ENCODE data around the gene RASGRP3.

Gene RASGRP3

DNA sequence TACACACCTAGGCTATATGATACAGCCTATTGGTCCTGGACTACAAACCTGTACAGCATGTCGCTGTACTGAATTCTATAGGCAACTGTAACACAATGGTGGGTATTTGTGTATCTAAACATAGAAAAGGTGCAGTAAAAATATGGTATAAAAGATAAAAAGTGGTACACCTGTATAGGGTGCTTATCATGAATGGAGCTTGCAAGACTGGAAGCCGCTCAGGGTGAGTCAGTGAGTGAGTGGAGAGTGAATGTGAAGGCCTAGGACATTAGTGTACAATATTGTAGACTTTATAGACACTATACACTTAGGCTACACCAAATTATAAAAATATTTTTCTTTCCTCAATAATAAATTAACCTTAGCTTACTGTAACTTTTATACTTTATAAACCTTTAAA, 41.8 kb downstream of the RASGRP3 start:
- Histone ChIP-seq H3K9me3 (ENCODE audit: control insufficient read depth, low read length) (no peaks in the 10 kb centered on the region), H3K27me3 (ENCODE audit: control insufficient read depth, insufficient read depth, low read length, poor library complexity, severe bottlenecking) (no peaks in the 10 kb centered on the region), H3K27ac (ENCODE audit: insufficient read depth, low read depth, low read length, poor library complexity, severe bottlenecking) (no peak overlapping the region), H3K4me1 (ENCODE audit: control insufficient read depth, insufficient read depth, low read length) (no peaks in the 10 kb centered on the region), H3K4me3 (ENCODE audit: insufficient read depth, low read depth, low read length) (no peak overlapping the region), H3K36me3 (ENCODE audit: control insufficient read depth, insufficient read depth, low read length) (no peaks in the 10 kb centered on the region)
- 94 to 97% methylated on average over 2 of the region's 2 CpGs for WGBS, 2 experiments

DNA sequence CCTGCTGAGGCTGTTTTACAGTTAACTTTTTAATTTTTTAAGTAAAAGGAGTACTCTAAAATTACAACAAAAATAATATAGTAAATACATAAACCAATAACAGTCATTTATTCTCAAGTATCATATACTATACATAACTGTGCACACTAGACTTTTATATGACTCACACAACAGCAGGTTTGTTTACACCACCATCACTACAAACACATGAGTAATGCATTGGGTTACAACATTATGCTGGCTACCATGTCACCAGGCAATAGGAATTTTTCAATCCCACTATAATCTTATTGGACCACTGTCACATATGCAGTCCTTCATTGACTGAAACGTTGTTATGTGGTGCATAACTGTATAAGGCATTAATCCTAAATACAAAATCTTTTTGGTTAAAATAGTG, 42.5 kb downstream of the RASGRP3 start:
- no peaks in the 10 kb centered on the region for H3K4me1 ChIP-seq (ENCODE audit: control insufficient read depth, insufficient read depth, low read length)
- no peaks in the 10 kb centered on the region for H3K36me3 ChIP-seq (ENCODE audit: control insufficient read depth, insufficient read depth, low read length)
- no peak overlapping the region for H3K27ac ChIP-seq (ENCODE audit: insufficient read depth, low read depth, low read length, poor library complexity, severe bottlenecking)
- H3K4me3 ChIP-seq (ENCODE audit: insufficient read depth, low read depth, low read length): no peak overlapping the region
- H3K27me3 ChIP-seq (ENCODE audit: control insufficient read depth, insufficient read depth, low read length, poor library complexity, severe bottlenecking): no peaks in the 10 kb centered on the region
- H3K9me3 ChIP-seq (ENCODE audit: control insufficient read depth, low read length): no peaks in the 10 kb centered on the region
- 86% methylated on average over 1 of the region's 1 CpG; no CpG with 5 or more reads in 1 of the 2 experiments for WGBS, 2 experiments

DNA sequence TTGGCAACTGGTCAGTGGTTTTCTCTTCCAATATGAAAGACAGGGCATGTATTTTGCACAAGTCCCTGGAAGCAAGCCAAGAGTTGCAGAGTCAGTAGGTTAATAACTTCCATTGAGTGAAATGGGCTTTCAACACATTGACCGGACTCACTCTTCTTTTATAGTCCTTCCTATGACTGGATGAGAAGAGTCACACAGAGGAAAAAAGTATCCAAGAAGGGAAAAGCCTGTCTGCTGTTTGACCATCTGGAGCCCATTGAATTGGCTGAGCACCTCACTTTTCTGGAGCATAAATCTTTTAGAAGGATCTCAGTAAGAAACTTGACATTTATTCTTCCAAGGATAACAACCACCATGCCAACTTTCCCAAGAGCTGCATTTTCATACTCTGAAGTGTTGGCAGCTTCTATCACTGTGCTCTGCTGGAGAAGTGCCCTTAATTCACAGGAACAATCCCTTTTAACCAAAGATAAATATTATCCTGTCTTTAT, 45.4 kb downstream of the RASGRP3 start:
- Histone ChIP-seq H3K9me3 (ENCODE audit: control insufficient read depth, low read length) (no peaks in the 10 kb centered on the region), H3K27ac (ENCODE audit: insufficient read depth, low read depth, low read length, poor library complexity, severe bottlenecking) (no peak overlapping the region), H3K27me3 (ENCODE audit: control insufficient read depth, insufficient read depth, low read length, poor library complexity, severe bottlenecking) (no peaks in the 10 kb centered on the region), H3K36me3 (ENCODE audit: control insufficient read depth, insufficient read depth, low read length) (no peaks in the 10 kb centered on the region), H3K4me3 (ENCODE audit: insufficient read depth, low read depth, low read length) (no peak overlapping the region), H3K4me1 (ENCODE audit: control insufficient read depth, insufficient read depth, low read length) (no peaks in the 10 kb centered on the region)
- 90 to 97% methylated on average over 1 of the region's 1 CpG for WGBS, 2 experiments

DNA sequence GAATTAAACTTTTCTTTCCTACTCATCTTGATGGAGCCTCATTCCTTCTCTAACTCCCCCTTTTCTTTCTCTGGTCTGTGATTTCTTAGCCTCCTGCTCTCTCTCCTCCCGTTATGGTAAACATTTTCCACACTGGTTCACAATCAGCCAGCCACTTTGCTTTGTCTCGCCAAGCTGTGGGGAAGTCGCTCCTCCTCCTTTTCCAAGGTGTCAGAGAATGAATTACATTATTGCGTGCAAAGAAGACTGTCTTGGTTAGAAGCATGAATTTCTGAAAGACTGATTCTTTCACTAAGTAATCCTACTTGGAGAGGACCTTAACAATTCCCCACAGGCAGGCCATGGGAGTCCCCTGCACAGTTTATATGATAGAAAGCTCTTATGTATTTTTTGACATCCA, 46.1 kb downstream of the RASGRP3 start:
- 77 to 79% methylated on average over 3 to 4 of the region's 4 CpGs for WGBS, 2 experiments
- H3K27me3 ChIP-seq (ENCODE audit: control insufficient read depth, insufficient read depth, low read length, poor library complexity, severe bottlenecking): no peaks in the 10 kb centered on the region
- H3K4me1 ChIP-seq (ENCODE audit: control insufficient read depth, insufficient read depth, low read length): no peaks in the 10 kb centered on the region
- peak overlapping the region; percentile 16 for H3K27ac ChIP-seq (ENCODE audit: insufficient read depth, low read depth, low read length, poor library complexity, severe bottlenecking)
- no peaks in the 10 kb centered on the region for H3K9me3 ChIP-seq (ENCODE audit: control insufficient read depth, low read length)
- no peaks in the 10 kb centered on the region for H3K36me3 ChIP-seq (ENCODE audit: control insufficient read depth, insufficient read depth, low read length)
- H3K4me3 ChIP-seq (ENCODE audit: insufficient read depth, low read depth, low read length): no peak overlapping the region

DNA sequence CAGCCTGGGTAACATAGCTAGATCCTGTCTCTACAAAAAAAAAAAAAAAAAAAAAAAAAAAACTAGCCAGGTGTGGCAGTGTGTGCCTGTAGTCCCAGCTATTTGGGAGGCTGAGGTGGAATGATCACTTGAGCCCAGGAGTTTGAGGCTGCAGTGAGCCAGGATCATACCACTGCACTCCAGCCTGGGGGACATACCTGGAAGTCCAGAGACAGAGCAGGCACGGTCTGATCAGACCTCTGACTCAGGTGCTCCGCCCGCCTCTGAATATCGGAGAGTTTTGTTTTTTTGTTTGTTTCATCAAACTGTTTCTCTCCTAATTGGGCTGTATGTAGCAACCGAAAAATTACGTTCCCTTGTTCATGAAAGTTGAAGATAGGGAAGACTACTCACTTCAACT, 49.2 kb downstream of the RASGRP3 start:
- Histone ChIP-seq H3K4me3 (ENCODE audit: insufficient read depth, low read depth, low read length) (no peak overlapping the region), H3K27ac (ENCODE audit: insufficient read depth, low read depth, low read length, poor library complexity, severe bottlenecking) (no peak overlapping the region), H3K9me3 (ENCODE audit: control insufficient read depth, low read length) (no peaks in the 10 kb centered on the region), H3K27me3 (ENCODE audit: control insufficient read depth, insufficient read depth, low read length, poor library complexity, severe bottlenecking) (no peaks in the 10 kb centered on the region), H3K4me1 (ENCODE audit: control insufficient read depth, insufficient read depth, low read length) (no peaks in the 10 kb centered on the region), H3K36me3 (ENCODE audit: control insufficient read depth, insufficient read depth, low read length) (no peaks in the 10 kb centered on the region)
- 92 to 99% methylated on average over 6 of the region's 6 CpGs for WGBS, 2 experiments

DNA sequence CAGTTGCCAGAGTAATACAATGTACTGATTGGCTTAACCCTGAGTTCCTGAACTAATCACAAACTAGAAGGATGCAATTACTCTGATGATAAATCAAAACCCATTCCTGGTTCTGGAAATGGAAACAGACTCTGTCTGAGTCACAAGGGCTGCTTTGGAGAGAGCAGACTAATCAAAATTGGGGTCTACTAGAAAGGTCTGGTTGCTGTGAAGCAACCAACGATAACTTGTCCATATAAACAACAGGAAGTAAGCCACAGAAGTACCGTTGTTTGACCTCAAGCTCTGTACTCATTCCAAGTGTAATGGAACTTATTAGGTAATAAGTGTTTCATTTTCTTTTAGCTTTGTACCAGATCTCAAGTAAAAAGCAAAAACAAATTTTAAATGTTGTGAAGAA, 49.7 kb downstream of the RASGRP3 start:
- H3K4me3 ChIP-seq (ENCODE audit: insufficient read depth, low read depth, low read length): no peak overlapping the region
- H3K9me3 ChIP-seq (ENCODE audit: control insufficient read depth, low read length): no peaks in the 10 kb centered on the region
- H3K27ac ChIP-seq (ENCODE audit: insufficient read depth, low read depth, low read length, poor library complexity, severe bottlenecking): no peak overlapping the region
- no peaks in the 10 kb centered on the region for H3K27me3 ChIP-seq (ENCODE audit: control insufficient read depth, insufficient read depth, low read length, poor library complexity, severe bottlenecking)
- no peaks in the 10 kb centered on the region for H3K4me1 ChIP-seq (ENCODE audit: control insufficient read depth, insufficient read depth, low read length)
- no peaks in the 10 kb centered on the region for H3K36me3 ChIP-seq (ENCODE audit: control insufficient read depth, insufficient read depth, low read length)
- WGBS, 2 experiments: 94 to 100% methylated on average over 2 of the region's 2 CpGs

DNA sequence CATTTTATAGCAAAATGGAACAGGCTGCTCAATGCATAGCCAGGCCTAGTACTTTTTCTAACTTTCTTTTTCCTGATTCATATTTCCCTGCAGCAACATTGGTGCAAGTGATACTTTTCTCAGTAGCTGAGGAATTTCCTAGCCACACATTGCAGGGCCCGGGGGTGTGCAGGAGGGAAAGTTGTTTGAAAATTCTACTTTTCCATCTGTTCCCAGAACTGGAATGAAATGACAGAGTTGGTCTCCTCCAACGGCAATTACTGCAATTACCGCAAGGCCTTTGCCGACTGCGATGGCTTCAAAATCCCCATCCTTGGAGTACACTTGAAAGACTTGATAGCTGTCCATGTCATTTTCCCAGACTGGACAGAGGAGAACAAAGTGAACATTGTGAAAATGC, 50.5 kb downstream of the RASGRP3 start:
- H3K27ac ChIP-seq (ENCODE audit: insufficient read depth, low read depth, low read length, poor library complexity, severe bottlenecking): no peak overlapping the region
- H3K36me3 ChIP-seq (ENCODE audit: control insufficient read depth, insufficient read depth, low read length): no peaks in the 10 kb centered on the region
- 96 to 99% methylated on average over 5 of the region's 5 CpGs for WGBS, 2 experiments
- no peaks in the 10 kb centered on the region for H3K9me3 ChIP-seq (ENCODE audit: control insufficient read depth, low read length)
- no peaks in the 10 kb centered on the region for H3K27me3 ChIP-seq (ENCODE audit: control insufficient read depth, insufficient read depth, low read length, poor library complexity, severe bottlenecking)
- H3K4me3 ChIP-seq (ENCODE audit: insufficient read depth, low read depth, low read length): no peak overlapping the region
- no peaks in the 10 kb centered on the region for H3K4me1 ChIP-seq (ENCODE audit: control insufficient read depth, insufficient read depth, low read length)

DNA sequence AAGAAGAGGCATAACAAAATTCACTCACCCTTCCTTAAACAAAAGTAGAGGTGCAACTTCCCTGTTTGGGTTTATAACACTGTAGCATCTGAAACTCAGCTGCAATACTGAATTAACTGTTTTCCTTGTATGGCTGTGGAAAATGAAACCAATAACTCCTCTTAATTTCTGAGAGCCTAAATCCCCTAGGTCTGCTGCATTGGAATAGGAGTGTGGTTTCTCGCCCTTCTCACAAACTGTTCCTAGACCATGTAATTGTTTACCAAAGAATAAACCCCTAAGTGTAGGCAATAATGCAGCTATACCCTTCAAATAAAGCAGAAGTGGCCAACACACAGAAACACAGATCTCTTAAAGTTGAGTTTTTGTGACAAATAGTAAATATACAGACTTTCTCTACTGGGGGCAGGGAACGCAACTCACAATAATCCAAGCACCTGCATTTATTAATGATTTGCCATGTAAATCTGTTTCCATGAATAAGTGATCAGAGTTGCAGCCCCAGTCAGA, 52.0 kb downstream of the RASGRP3 start:
- Histone ChIP-seq H3K4me1 (ENCODE audit: control insufficient read depth, insufficient read depth, low read length) (no peaks in the 10 kb centered on the region), H3K9me3 (ENCODE audit: control insufficient read depth, low read length) (no peaks in the 10 kb centered on the region), H3K36me3 (ENCODE audit: control insufficient read depth, insufficient read depth, low read length) (no peaks in the 10 kb centered on the region), H3K27me3 (ENCODE audit: control insufficient read depth, insufficient read depth, low read length, poor library complexity, severe bottlenecking) (no peaks in the 10 kb centered on the region), H3K4me3 (ENCODE audit: insufficient read depth, low read depth, low read length) (no peak overlapping the region), H3K27ac (ENCODE audit: insufficient read depth, low read depth, low read length, poor library complexity, severe bottlenecking) (no peak overlapping the region)
- WGBS, 2 experiments: 90 to 100% methylated on average over 1 to 2 of the region's 2 CpGs

DNA sequence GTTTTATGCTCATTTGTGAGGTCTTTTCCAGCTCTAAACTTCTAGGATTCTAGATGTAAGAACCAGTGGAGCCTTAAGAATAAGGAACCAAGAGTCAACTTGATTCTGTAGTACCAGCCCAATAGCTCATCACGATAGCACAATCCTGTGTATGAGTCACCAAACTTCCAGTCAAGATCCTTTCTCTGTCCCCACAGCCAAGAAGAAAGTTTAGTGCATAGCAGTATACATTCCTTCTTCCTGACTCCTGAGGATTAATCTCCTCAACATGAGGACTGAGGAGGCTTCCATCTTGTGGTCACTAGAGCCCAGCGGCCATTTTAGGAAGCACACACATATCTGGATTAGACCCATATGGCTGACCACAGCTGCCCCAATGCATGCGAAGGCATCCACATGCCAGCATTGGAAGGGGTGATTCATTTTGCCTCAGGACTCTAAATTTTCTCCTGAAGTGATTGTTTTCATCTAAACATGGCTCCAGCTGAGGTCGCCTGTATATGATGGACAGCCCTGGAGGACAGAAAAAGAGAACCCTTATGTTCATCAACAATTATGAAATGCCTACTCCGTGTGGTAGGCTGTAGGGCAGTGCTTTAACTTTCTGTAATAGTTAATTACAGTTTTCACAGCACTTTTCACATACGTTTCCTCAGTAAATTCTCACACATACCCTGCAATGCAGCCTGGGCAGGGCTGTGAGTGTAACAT, 53.5 kb downstream of the RASGRP3 start:
- H3K4me1 ChIP-seq (ENCODE audit: control insufficient read depth, insufficient read depth, low read length): no peaks in the 10 kb centered on the region
- H3K27ac ChIP-seq (ENCODE audit: insufficient read depth, low read depth, low read length, poor library complexity, severe bottlenecking): no peak overlapping the region
- H3K9me3 ChIP-seq (ENCODE audit: control insufficient read depth, low read length): no peaks in the 10 kb centered on the region
- no peaks in the 10 kb centered on the region for H3K36me3 ChIP-seq (ENCODE audit: control insufficient read depth, insufficient read depth, low read length)
- H3K27me3 ChIP-seq (ENCODE audit: control insufficient read depth, insufficient read depth, low read length, poor library complexity, severe bottlenecking): no peaks in the 10 kb centered on the region
- WGBS, 2 experiments: 85% methylated on average over 5 to 6 of the region's 6 CpGs
- no peak overlapping the region for H3K4me3 ChIP-seq (ENCODE audit: insufficient read depth, low read depth, low read length)

DNA sequence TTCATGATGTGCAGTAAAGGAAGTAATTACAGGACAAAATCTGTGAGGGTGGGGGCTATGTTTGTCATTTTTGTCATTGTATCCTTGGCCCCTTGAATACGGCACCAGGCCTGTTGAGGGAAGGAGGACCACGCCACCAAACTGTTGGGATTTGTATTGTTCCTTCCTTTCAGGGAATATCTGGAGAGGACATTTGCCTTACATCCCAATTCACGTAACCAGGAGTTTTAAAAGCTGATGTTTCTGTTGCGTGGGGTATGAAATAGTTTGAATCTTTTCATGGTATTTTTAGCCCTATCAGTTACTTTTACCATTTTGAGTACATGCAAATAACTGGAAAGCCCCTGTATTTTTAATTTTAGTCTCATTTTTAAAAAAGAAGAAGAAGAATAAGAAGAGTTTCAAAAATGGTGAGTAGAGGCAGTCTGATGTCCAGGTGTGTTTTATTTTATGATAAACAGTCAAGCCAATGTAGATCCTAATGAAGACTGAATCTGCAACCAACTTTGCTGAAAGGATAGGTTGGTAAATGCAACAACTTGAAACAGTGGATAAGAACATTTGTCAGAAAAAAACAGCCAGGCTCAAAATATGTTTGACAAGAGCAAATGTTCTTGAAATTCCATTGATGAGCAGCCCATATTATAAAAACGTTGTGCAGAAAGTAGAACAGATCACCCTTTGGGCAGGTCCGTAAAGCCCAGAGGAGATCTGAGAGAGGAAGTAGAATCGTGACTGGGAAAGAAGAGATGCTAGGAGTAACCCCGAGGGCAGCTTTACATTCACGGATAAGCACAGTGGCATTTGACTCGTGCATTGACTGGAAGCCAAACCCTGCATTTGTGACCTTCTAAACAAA, 54.5 kb downstream of the RASGRP3 start:
- Histone ChIP-seq H3K4me1 (ENCODE audit: control insufficient read depth, insufficient read depth, low read length) (no peaks in the 10 kb centered on the region), H3K27ac (ENCODE audit: insufficient read depth, low read depth, low read length, poor library complexity, severe bottlenecking) (no peak overlapping the region), H3K9me3 (ENCODE audit: control insufficient read depth, low read length) (no peaks in the 10 kb centered on the region), H3K27me3 (ENCODE audit: control insufficient read depth, insufficient read depth, low read length, poor library complexity, severe bottlenecking) (no peaks in the 10 kb centered on the region), H3K36me3 (ENCODE audit: control insufficient read depth, insufficient read depth, low read length) (no peaks in the 10 kb centered on the region), H3K4me3 (ENCODE audit: insufficient read depth, low read depth, low read length) (no peak overlapping the region)
- WGBS, 2 experiments: 81 to 89% methylated on average over 8 to 9 of the region's 10 CpGs
